Stomach (tissue), 9 donors: Measurements from ENCODE around the gene ITPR2. TPM values are rescaled to one million over a fixed set of nuclear protein-coding genes. Genes with fewer than 3 reads are reported as not detected.

ENCODE experiments used
- DNase-seq, 2 donors: peaks; one replicate each; pipeline versions ENCODE4 v3.0.0 to v3.0.0-alpha.2; 2013 to 2019
- H3K27ac ChIP-seq, 5 donors: fragments of 200-600 bp in 4 of 5; sonication (generic) in 4 of 5; one replicate each; pipeline ENCODE4 v1.5.1; 2013 to 2019; ENCODE audit warnings: mild to moderate bottlenecking in 1 of 5, moderate library complexity in 1 of 5
- H3K27me3 ChIP-seq, 3 donors: fragments of 200-600 bp; sonication (generic); one replicate each; pipeline ENCODE4 v1.5.1; 2017 to 2019; ENCODE audit warnings: mixed run types in 1 of 3
- H3K36me3 ChIP-seq, 4 donors: fragments of 200-600 bp; sonication (generic); 1 replicate in 3 of 4; 2 replicates in 1 of 4; pipeline ENCODE4 v1.5.1; 2016 to 2019
- H3K4me1 ChIP-seq, 4 donors: fragments of 200-600 bp; sonication (generic); one replicate each; pipeline ENCODE4 v1.5.1; 2016 to 2019
- H3K4me3 ChIP-seq, 4 donors: fragments of 200-600 bp; sonication (generic) in 3 of 4; one replicate each; pipeline ENCODE4 v1.5.1; 2016 to 2019; ENCODE audit warnings: mild to moderate bottlenecking in 1 of 4
- H3K9me3 ChIP-seq, 4 donors: fragments of 200-600 bp; sonication (generic); one replicate each; pipeline ENCODE4 v1.5.1; 2016 to 2019
- EP300 ChIP-seq: sonication (generic); formaldehyde crosslinking; IDR thresholded peaks from one replicate; pipeline ENCODE4 v1.6.1; 2017; ENCODE audit warnings: antibody characterized with exemption
- POLR2A ChIP-seq, 4 donors: fragments of 450-650 bp; IDR thresholded peaks; one replicate each; pipeline ENCODE4 v1.6.1; 2016; ENCODE audit warnings: antibody characterized with exemption in 4 of 4, control low read depth in 2 of 4, mild to moderate bottlenecking in 1 of 4, moderate library complexity in 1 of 4
- POLR2AphosphoS5 ChIP-seq, 3 donors: sonication (generic); formaldehyde crosslinking; IDR thresholded peaks; one replicate each; pipeline ENCODE4 v1.6.1; 2016; ENCODE audit warnings: antibody characterized with exemption in 3 of 3
- WGBS, 5 donors: extraction: QIAGEN DNeasy Blood & Tissue Kit in 3 of 5; methylation state at CpG; one replicate each; pipeline versions ENCODE4 v1.1.5 to v1.1.7; 2013 to 2018; 5-methylcytosine and 5-hydroxymethylcytosine counted together
- intact Hi-C: fragments of 100-400 bp; cut with DNase I; formaldehyde crosslinking; loops from one replicate; pipeline ENCODE4 v1.15.1; 2023; ENCODE audit warnings: low total_unique reads
- polyA plus RNA-seq, 3 donors: library from polyadenylated mRNA; stranded (reverse); fragments of 200-250 nt; gene quantifications; one replicate each; pipeline ENCODE4 v1.2.3, GENCODE V29; 2013
- total RNA-seq, 5 donors: library from RNA; depleted of rRNA; stranded (reverse); fragments of >200 nt; gene quantifications; one replicate each; pipeline versions ENCODE4 v1.1.0 to v1.2.3, GENCODE V29; 2014 to 2016
- TF ChIP-seq, protein P1 (sequence below), 7 experiments: fragments of 450-650 bp in 4 of 7; fragments of 200-600 bp in 3 of 7; sonication (generic) in 3 of 7; IDR thresholded peaks; one replicate each; pipeline ENCODE4 v1.5.1; 2016 to 2019; ENCODE audit warnings: antibody characterized with exemption in 7 of 7, control low read depth in 2 of 7, mild to moderate bottlenecking in 1 of 7
- donor health status: healthy with polysubstance abuse.
- donor health status: Bipolar disorder and iron deficiency.
- donor health status: healthy.

Gene ITPR2
- total and polyA plus RNA-seq, 8 donors, result 1.4 to 172 (median 23.4) TPM

DNA sequence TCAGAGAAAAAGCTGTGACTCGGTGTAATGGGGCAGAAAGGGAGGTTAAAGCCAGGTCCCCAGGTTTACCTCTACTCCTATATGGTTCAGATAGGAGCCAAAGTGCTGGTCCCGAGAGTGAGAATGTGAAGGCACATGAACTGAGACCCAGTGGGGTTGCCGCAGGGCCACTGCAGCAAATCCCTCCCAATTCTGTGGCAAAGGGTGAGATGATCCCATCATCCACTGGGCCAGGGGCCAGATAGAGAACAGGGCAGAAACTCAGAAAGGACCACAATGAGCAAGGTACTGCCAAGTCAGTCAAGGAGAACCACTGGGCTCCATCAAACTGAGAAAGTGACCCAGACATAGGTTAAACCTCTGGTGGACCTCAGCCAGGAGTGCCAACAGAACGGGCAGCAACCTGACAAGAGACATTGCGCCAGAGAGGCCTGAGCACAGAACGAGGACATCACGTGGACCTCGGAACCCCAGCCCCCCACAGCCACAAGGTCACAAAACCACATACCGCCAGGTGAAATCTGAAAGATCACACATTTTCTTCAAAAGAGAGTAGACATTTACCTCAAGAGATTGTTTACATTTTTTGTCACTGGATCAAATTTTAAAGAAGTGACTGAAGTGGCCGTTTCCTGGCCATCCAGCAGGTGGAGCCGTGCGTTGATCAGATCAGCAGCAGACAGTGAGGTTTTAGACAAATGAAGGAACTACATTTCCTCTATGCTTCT lies 20.5 kb upstream of the ITPR2 start:
- Histone ChIP-seq H3K27ac (no peak overlapping the region), H3K9me3 (no peaks in the 10 kb centered on the region), H3K36me3 (no peaks in the 10 kb centered on the region), H3K4me1 (peaks cover 0 to 16% (median 5%) of the 10 kb centered on the region in 4 donors), H3K4me3 (no peak overlapping the region), H3K27me3 (no peaks in the 10 kb centered on the region)
- peak; percentile 75 to 87 for DNase-seq
- TF ChIP-seq, protein P1, sequence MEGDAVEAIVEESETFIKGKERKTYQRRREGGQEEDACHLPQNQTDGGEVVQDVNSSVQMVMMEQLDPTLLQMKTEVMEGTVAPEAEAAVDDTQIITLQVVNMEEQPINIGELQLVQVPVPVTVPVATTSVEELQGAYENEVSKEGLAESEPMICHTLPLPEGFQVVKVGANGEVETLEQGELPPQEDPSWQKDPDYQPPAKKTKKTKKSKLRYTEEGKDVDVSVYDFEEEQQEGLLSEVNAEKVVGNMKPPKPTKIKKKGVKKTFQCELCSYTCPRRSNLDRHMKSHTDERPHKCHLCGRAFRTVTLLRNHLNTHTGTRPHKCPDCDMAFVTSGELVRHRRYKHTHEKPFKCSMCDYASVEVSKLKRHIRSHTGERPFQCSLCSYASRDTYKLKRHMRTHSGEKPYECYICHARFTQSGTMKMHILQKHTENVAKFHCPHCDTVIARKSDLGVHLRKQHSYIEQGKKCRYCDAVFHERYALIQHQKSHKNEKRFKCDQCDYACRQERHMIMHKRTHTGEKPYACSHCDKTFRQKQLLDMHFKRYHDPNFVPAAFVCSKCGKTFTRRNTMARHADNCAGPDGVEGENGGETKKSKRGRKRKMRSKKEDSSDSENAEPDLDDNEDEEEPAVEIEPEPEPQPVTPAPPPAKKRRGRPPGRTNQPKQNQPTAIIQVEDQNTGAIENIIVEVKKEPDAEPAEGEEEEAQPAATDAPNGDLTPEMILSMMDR (IDR thresholded peaks at IDR 0.05), result peak in 5 of 7 experiments; percentile 69 to 90 (median 81)
- TF ChIP-seq EP300, result no peak
- intact Hi-C loops, result no loop called here
- WGBS, 5 donors, result 28 to 42% (median 32%) methylated on average over 12 of the region's 12 CpGs

GRCh38 chr12:26851031-26851809 lies 18.2 kb upstream of the ITPR2 start:
- H3K4me1 ChIP-seq, result peaks cover 0 to 12% (median 4%) of the 10 kb centered on the region in 4 donors
- 22 to 43% (median 28%) methylated on average over 2 of the region's 2 CpGs for WGBS, 5 donors
- H3K9me3 ChIP-seq, result no peaks in the 10 kb centered on the region
- no peak overlapping the region for H3K4me3 ChIP-seq
- intact Hi-C loops, result no loop called here
- TF ChIP-seq EP300, result no peak
- TF ChIP-seq, protein P1 (IDR thresholded peaks at IDR 0.05), result no peak
- TF ChIP-seq POLR2AphosphoS5 (IDR thresholded peaks at IDR 0.05), result no peak
- TF ChIP-seq POLR2A (IDR thresholded peaks at IDR 0.05), result no peak
- no peaks in the 10 kb centered on the region for H3K27me3 ChIP-seq
- H3K36me3 ChIP-seq, result no peaks in the 10 kb centered on the region
- DNase-seq, result no peak
- H3K27ac ChIP-seq, result no peak overlapping the region

GRCh38 chr12:26848156-26848825 lies 15.3 kb upstream of the ITPR2 start:
- intact Hi-C loops, result no loop called here
- 76 to 93% (median 89%) methylated on average over 6 of the region's 6 CpGs for WGBS, 5 donors
- Histone ChIP-seq H3K27me3 (no peaks in the 10 kb centered on the region), H3K4me1 (peaks cover 0 to 18% (median 3%) of the 10 kb centered on the region in 4 donors), H3K27ac (no peak overlapping the region), H3K4me3 (no peak overlapping the region), H3K36me3 (no peaks in the 10 kb centered on the region), H3K9me3 (no peaks in the 10 kb centered on the region)
- DNase-seq, result no peak
- TF ChIP-seq, protein P1 (IDR thresholded peaks at IDR 0.05), result no peak
- no peak for TF ChIP-seq POLR2A (IDR thresholded peaks at IDR 0.05)
- TF ChIP-seq EP300, result no peak
- no peak for TF ChIP-seq POLR2AphosphoS5 (IDR thresholded peaks at IDR 0.05)

- H3K4me3 ChIP-seq, result no peak overlapping the region
- no peaks in the 10 kb centered on the region for H3K27me3 ChIP-seq
- TF ChIP-seq, protein P1 (IDR thresholded peaks at IDR 0.05), result no peak
- TF ChIP-seq POLR2A (IDR thresholded peaks at IDR 0.05) (no peak), POLR2AphosphoS5 (IDR thresholded peaks at IDR 0.05) (no peak), EP300 (no peak)
- intact Hi-C loops, result no loop called here
- H3K27ac ChIP-seq, result no peak overlapping the region
- no peak for DNase-seq
- 85 to 96% (median 93%) methylated on average over 5 of the region's 5 CpGs for WGBS, 5 donors
- H3K36me3 ChIP-seq, result no peaks in the 10 kb centered on the region
- peaks cover 0 to 18% (median 3%) of the 10 kb centered on the region in 4 donors for H3K4me1 ChIP-seq
- H3K9me3 ChIP-seq, result no peaks in the 10 kb centered on the region
Observed at GRCh38 chr12:26847431-26847830, 14.4 kb upstream of the ITPR2 start.
